ENCODE data around the gene KIRREL3.
"Not testable (repeated sequence)": the region's sequence is repeated elsewhere in the genome, so short reads cannot be mapped to it uniquely, and the experiment has no call there.

KIRREL3 gene

GRCh38 chr11:126398721-126399120, 601.8 kb downstream of the KIRREL3 start:
- DNase-seq (ENCODE audit: low spot score): no peak

- DNase-seq (ENCODE audit: low spot score): no peak
Observed at GRCh38 chr11:126398296-126398695, 602.3 kb downstream of the KIRREL3 start.

- DNase-seq (ENCODE audit: low spot score): no peak
Observed at GRCh38 chr11:126396965-126397364, 603.6 kb downstream of the KIRREL3 start.

GRCh38 chr11:126396266-126396665, 604.3 kb downstream of the KIRREL3 start:
- DNase-seq (ENCODE audit: low spot score): not testable (repeated sequence)

- not testable (repeated sequence) for DNase-seq (ENCODE audit: low spot score)
Observed at GRCh38 chr11:126395784-126396183, 604.8 kb downstream of the KIRREL3 start.

- not testable (repeated sequence) for DNase-seq (ENCODE audit: low spot score)
Observed at GRCh38 chr11:126394634-126395072, 605.9 kb downstream of the KIRREL3 start.

- no peak for DNase-seq (ENCODE audit: low spot score)
Observed at GRCh38 chr11:126394036-126394435, 606.5 kb downstream of the KIRREL3 start.

GRCh38 chr11:126393143-126393542, 607.4 kb downstream of the KIRREL3 start:
- no peak for DNase-seq (ENCODE audit: low spot score)

- no peak for DNase-seq (ENCODE audit: low spot score)
Observed at GRCh38 chr11:126392633-126393013, 607.9 kb downstream of the KIRREL3 start.

- no peak for DNase-seq (ENCODE audit: low spot score)
Observed at GRCh38 chr11:126391970-126392632, 608.5 kb downstream of the KIRREL3 start.

- DNase-seq (ENCODE audit: low spot score): no peak
Observed at GRCh38 chr11:126391286-126391954, 609.1 kb downstream of the KIRREL3 start.

GRCh38 chr11:126390272-126390867, 610.2 kb downstream of the KIRREL3 start:
- no peak for DNase-seq (ENCODE audit: low spot score)

- DNase-seq (ENCODE audit: low spot score): no peak
Observed at GRCh38 chr11:126387857-126388256, 612.7 kb downstream of the KIRREL3 start.

GRCh38 chr11:126386729-126387071, 613.9 kb downstream of the KIRREL3 start:
- not testable (repeated sequence) for DNase-seq (ENCODE audit: low spot score)

- no peak for DNase-seq (ENCODE audit: low spot score)
Observed at GRCh38 chr11:126385991-126386728, 614.4 kb downstream of the KIRREL3 start.

- no peak for DNase-seq (ENCODE audit: low spot score)
Observed at GRCh38 chr11:126384449-126385070, 616.0 kb downstream of the KIRREL3 start.

- no peak for DNase-seq (ENCODE audit: low spot score)
Observed at GRCh38 chr11:126383339-126384335, 616.9 kb downstream of the KIRREL3 start.

GRCh38 chr11:126382641-126383040, 617.9 kb downstream of the KIRREL3 start:
- DNase-seq (ENCODE audit: low spot score): not testable (repeated sequence)

GRCh38 chr11:126381960-126382359, 618.6 kb downstream of the KIRREL3 start:
- DNase-seq (ENCODE audit: low spot score): not testable (repeated sequence)

- DNase-seq (ENCODE audit: low spot score): no peak
Observed at GRCh38 chr11:126380909-126381308, 619.7 kb downstream of the KIRREL3 start.

- no peak for DNase-seq (ENCODE audit: low spot score)
Observed at GRCh38 chr11:126378763-126379162, 621.8 kb downstream of the KIRREL3 start.

Measured in activated CD4-positive, alpha-beta T cell treated with anti-CD3 and anti-CD28 coated beads, Interleukin-2, Interleukin-4, amounts not matched to agents 100 ng/mL and 50 ng/mL, durations not matched to agents 16 hours and 8 hours (primary cell).